Panc1 (cell line): ENCODE measurements around the gene IFNA21. TPM values are rescaled to one million over a fixed set of nuclear protein-coding genes. Genes with fewer than 3 reads are reported as not detected.

Experiments used
- ATAC-seq: fragments of 200-7000 bp; cut with Tn5 transposase; 2 replicates; pipeline ENCODE4 v1.9.1; 2020; ENCODE audit warnings: mild to moderate bottlenecking, moderate library complexity
- BruUV-seq: library from RNA; stranded (reverse); fragments of 400-500 nt; replicated peaks from 2 replicates; lab custom pipeline; 2021; lab: Mats Ljungman, UMichigan
- CTCF ChIA-PET: fragments of 300-600 bp; sonication (Branson Sonifier 250); formaldehyde crosslinking; loops from one replicate; lab custom pipeline; 2022; ENCODE audit warnings: antibody characterized with exemption; lab: Charles Lee
- POLR2A ChIA-PET: fragments of 300-600 bp; sonication (Branson Sonifier 250); formaldehyde crosslinking; loops from one replicate; lab custom pipeline; 2022; ENCODE audit warnings: antibody characterized with exemption; lab: Charles Lee
- DNase-seq: peaks from one replicate; pipeline ENCODE4 v3.0.0-alpha.2; 2010; ENCODE audit warnings: low read depth, low spot score
- H3K27ac ChIP-seq: 2 replicates; pipeline ENCODE4 v1.5.1; 2011; ENCODE audit warnings: mild to moderate bottlenecking, low read length, inconsistent platforms
- H3K27me3 ChIP-seq: fragments of 200-500 bp; sonication (Bioruptor generic); 2 replicates; pipeline ENCODE4 v1.6.0; 2014; ENCODE audit warnings: low read length, inconsistent platforms; ENCODE audit not compliant: control insufficient read depth, insufficient read depth
- H3K36me3 ChIP-seq: fragments of 200-500 bp; sonication (Bioruptor generic); 2 replicates; pipeline ENCODE4 v1.5.1; 2014; ENCODE audit warnings: inconsistent platforms, mild to moderate bottlenecking, low read length, moderate library complexity; ENCODE audit not compliant: control insufficient read depth, insufficient read depth
- H3K4me1 ChIP-seq: 2 replicates; pipeline ENCODE4 v1.5.1; 2011; ENCODE audit warnings: inconsistent platforms, mild to moderate bottlenecking, low read length, moderate library complexity; ENCODE audit not compliant: control insufficient read depth, insufficient read depth
- H3K4me3 ChIP-seq, 2 experiments: 2 replicates each; pipeline ENCODE4 v1.5.1; 2011 to 2012; ENCODE audit warnings: low read depth in 2 of 2, low read length in 2 of 2, mild to moderate bottlenecking in 2 of 2, inconsistent platforms in 1 of 2, moderate library complexity in 1 of 2
- H3K9me3 ChIP-seq: fragments of 200-500 bp; sonication (Bioruptor generic); 2 replicates; pipeline ENCODE4 v1.5.1; 2014; ENCODE audit warnings: low read depth, mild to moderate bottlenecking, inconsistent platforms, low read length, moderate library complexity; ENCODE audit not compliant: control insufficient read depth, insufficient read depth
- POLR2AphosphoS5 ChIP-seq: IDR thresholded peaks from 2 replicates; pipeline ENCODE4 v1.6.1; 2012; ENCODE audit warnings: mild to moderate bottlenecking, low read depth, low read length, moderate library complexity
- SIN3A ChIP-seq: IDR thresholded peaks from 2 replicates; pipeline ENCODE4 v1.6.1; 2012; ENCODE audit warnings: low read depth, mild to moderate bottlenecking, low read length, moderate library complexity, borderline replicate concordance; ENCODE audit not compliant: insufficient read depth
- TCF7L2 ChIP-seq: IDR thresholded peaks from 2 replicates; pipeline ENCODE4 v1.6.1; 2011; ENCODE audit warnings: mild to moderate bottlenecking, low read depth, low read length, inconsistent platforms
- in situ Hi-C: cut with HindIII; loops from 2 replicates; pipeline ENCODE4 v1.10.0; 2016; ENCODE audit warnings: low sequenced_read_pairs, low pct_unique_long_range_greater_than_20kb
- intact Hi-C: fragments of 100-400 bp; cut with micrococcal nuclease; formaldehyde crosslinking; loops from one replicate; pipeline ENCODE4 v1.10.0; 2022; ENCODE audit not compliant: unreplicated experiment
- total RNA-seq: library from RNA; stranded (reverse); gene quantifications from one replicate; pipeline ENCODE4 v1.2.1, GENCODE V29; 2021; ENCODE audit not compliant: unreplicated experiment
- TF ChIP-seq, protein P1 (sequence below): fragments of 450-650 bp; IDR thresholded peaks from 2 replicates; pipeline ENCODE4 v1.5.1; 2017; ENCODE audit warnings: mild to moderate bottlenecking
- TF ChIP-seq, protein P2 (sequence below), 2 experiments: IDR thresholded peaks; 2 replicates each; pipeline ENCODE4 v1.6.1; 2011 to 2012; ENCODE audit warnings: low read depth in 2 of 2, control low read depth in 1 of 2, low read length in 1 of 2, mild to moderate bottlenecking in 1 of 2, moderate library complexity in 1 of 2; ENCODE audit not compliant: insufficient read depth in 1 of 2

IFNA21 gene
- total RNA-seq, 1 experiment from 2014 or later, result not detected

DNA sequence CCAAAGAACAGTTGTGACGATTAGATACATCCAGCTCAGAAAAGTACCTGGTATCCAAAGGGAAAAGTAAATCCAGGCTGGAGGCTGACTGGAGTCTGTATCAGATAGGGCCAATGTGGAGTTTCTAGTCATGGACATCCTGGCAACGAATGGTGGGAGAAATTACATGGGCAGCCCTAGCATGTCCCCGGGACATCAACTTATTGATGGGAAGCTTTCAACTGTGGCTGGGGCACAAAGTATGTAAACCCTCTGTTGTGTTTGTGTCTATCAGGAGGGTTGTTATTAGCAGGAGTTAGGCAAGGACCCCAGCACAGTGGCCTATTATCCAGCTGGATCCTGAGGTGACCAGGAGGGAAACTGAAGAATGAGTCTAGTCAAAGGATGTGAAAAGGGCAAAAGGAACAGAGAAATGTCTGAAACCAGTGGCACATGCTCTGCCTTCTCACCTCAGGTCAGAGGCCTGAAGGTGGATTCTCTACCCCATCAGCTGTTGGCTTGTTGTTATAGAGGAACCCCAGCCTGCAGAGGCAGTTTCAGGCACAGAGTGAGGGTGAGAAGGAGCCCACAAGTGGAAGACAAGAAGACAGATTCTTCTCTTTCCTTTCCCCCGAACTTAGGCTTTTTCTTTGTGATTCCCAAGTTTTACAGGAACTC is 44.7 kb downstream of the IFNA21 start:
- no peak overlapping the region for H3K4me3 ChIP-seq
- intact Hi-C loops (no loop called here), in situ Hi-C loops (no loop called here)
- CTCF ChIA-PET, result no interaction called here
- POLR2A ChIA-PET, result no interaction called here
- no peaks in the 10 kb centered on the region for H3K36me3 ChIP-seq
- no peak overlapping the region for H3K27ac ChIP-seq
- no peaks in the 10 kb centered on the region for H3K4me1 ChIP-seq
- no peaks in the 10 kb centered on the region for H3K9me3 ChIP-seq
- TF ChIP-seq, protein P1, sequence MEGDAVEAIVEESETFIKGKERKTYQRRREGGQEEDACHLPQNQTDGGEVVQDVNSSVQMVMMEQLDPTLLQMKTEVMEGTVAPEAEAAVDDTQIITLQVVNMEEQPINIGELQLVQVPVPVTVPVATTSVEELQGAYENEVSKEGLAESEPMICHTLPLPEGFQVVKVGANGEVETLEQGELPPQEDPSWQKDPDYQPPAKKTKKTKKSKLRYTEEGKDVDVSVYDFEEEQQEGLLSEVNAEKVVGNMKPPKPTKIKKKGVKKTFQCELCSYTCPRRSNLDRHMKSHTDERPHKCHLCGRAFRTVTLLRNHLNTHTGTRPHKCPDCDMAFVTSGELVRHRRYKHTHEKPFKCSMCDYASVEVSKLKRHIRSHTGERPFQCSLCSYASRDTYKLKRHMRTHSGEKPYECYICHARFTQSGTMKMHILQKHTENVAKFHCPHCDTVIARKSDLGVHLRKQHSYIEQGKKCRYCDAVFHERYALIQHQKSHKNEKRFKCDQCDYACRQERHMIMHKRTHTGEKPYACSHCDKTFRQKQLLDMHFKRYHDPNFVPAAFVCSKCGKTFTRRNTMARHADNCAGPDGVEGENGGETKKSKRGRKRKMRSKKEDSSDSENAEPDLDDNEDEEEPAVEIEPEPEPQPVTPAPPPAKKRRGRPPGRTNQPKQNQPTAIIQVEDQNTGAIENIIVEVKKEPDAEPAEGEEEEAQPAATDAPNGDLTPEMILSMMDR, result no peak
- TF ChIP-seq SIN3A, result no peak
- TF ChIP-seq POLR2AphosphoS5, result no peak
- TF ChIP-seq, protein P2, sequence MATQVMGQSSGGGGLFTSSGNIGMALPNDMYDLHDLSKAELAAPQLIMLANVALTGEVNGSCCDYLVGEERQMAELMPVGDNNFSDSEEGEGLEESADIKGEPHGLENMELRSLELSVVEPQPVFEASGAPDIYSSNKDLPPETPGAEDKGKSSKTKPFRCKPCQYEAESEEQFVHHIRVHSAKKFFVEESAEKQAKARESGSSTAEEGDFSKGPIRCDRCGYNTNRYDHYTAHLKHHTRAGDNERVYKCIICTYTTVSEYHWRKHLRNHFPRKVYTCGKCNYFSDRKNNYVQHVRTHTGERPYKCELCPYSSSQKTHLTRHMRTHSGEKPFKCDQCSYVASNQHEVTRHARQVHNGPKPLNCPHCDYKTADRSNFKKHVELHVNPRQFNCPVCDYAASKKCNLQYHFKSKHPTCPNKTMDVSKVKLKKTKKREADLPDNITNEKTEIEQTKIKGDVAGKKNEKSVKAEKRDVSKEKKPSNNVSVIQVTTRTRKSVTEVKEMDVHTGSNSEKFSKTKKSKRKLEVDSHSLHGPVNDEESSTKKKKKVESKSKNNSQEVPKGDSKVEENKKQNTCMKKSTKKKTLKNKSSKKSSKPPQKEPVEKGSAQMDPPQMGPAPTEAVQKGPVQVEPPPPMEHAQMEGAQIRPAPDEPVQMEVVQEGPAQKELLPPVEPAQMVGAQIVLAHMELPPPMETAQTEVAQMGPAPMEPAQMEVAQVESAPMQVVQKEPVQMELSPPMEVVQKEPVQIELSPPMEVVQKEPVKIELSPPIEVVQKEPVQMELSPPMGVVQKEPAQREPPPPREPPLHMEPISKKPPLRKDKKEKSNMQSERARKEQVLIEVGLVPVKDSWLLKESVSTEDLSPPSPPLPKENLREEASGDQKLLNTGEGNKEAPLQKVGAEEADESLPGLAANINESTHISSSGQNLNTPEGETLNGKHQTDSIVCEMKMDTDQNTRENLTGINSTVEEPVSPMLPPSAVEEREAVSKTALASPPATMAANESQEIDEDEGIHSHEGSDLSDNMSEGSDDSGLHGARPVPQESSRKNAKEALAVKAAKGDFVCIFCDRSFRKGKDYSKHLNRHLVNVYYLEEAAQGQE (IDR thresholded peaks at IDR 0.05; ENCODE audit: insufficient read depth in 1 of 2, low read depth in 2 of 2, low read length in 1 of 2), result no peak
- TF ChIP-seq TCF7L2, result no peak
- no TSS peak for BruUV-seq
- ATAC-seq (no peak), DNase-seq (no peak)
- H3K27me3 ChIP-seq, result no peaks in the 10 kb centered on the region

DNA sequence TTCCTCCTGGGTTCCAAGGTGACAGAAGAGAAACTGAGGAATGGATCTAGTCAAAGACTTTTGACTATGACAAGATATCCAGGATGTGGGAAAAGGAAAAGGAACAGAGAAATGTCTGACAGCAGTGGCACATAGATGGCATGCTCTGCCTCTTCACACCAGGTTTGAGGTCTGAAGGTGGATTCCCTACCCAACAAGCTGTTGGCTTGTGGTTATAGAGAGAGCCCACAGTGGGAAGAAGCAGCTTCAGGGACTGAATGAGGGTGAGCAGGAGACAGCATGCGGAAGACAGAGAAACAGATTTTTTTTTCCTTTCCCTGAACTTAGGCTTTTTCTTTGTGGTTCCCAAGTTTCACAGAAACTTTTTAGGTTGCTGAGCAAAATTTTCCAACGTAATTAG is 45.4 kb downstream of the IFNA21 start:
- TF ChIP-seq TCF7L2 (no peak), SIN3A (no peak), POLR2AphosphoS5 (no peak)
- TF ChIP-seq, protein P1, result no peak
- TF ChIP-seq, protein P2 (IDR thresholded peaks at IDR 0.05; ENCODE audit: insufficient read depth in 1 of 2, low read depth in 2 of 2, low read length in 1 of 2), result no peak
- in situ Hi-C loops, result no loop called here
- CTCF ChIA-PET, result no interaction called here
- DNase-seq, result no peak
- no peaks in the 10 kb centered on the region for H3K27me3 ChIP-seq
- no peaks in the 10 kb centered on the region for H3K36me3 ChIP-seq
- BruUV-seq, result no TSS peak
- H3K27ac ChIP-seq, result no peak overlapping the region
- intact Hi-C loops, result no loop called here
- H3K4me1 ChIP-seq, result no peaks in the 10 kb centered on the region
- ATAC-seq, result no peak
- POLR2A ChIA-PET, result no interaction called here
- H3K9me3 ChIP-seq, result no peaks in the 10 kb centered on the region
- no peak overlapping the region for H3K4me3 ChIP-seq
